HG02870 (cell line): Measurements from ENCODE around the gene IL34.
"Not testable (repeated sequence)": the region's sequence is repeated elsewhere in the genome, so short reads cannot be mapped to it uniquely, and the experiment has no call there.

Experiments
- ATAC-seq: cut with Tn5 transposase; IDR thresholded peaks from one replicate; pipeline ENCODE4 v1.9.1; 2021; ENCODE audit warnings: mild to moderate bottlenecking, moderate library complexity; ENCODE audit not compliant: unreplicated experiment

IL34 gene

GRCh38 chr16:70646260-70647241, at the start of gene IL34:
TSS of gene IL34 (plus strand) at chr16:70646559. CDS start at chr16:70646948, 389 bp downstream.
- no peak for ATAC-seq

GRCh38 chr16:70597135-70597835, 49.1 kb upstream of the IL34 start:
- no peak for ATAC-seq

- no peak for ATAC-seq
Observed at GRCh38 chr16:70598937-70599503, 47.3 kb upstream of the IL34 start.

- no peak for ATAC-seq
Observed at GRCh38 chr16:70600730-70601129, 45.6 kb upstream of the IL34 start.

GRCh38 chr16:70601576-70602575, 44.5 kb upstream of the IL34 start:
- ATAC-seq = no peak

- ATAC-seq = no peak
Observed at GRCh38 chr16:70602831-70603230, 43.5 kb upstream of the IL34 start.

GRCh38 chr16:70604407-70605282, 41.7 kb upstream of the IL34 start:
- no peak for ATAC-seq

- ATAC-seq = no peak
Observed at GRCh38 chr16:70605283-70605657, 41.1 kb upstream of the IL34 start.

GRCh38 chr16:70608521-70608920, 37.8 kb upstream of the IL34 start:
- no peak for ATAC-seq

GRCh38 chr16:70610273-70611223, 35.8 kb upstream of the IL34 start:
- no peak for ATAC-seq

GRCh38 chr16:70611224-70611598, 35.1 kb upstream of the IL34 start:
- no peak for ATAC-seq

GRCh38 chr16:70611785-70612303, 34.5 kb upstream of the IL34 start:
- ATAC-seq = no peak

GRCh38 chr16:70612931-70613330, 33.4 kb upstream of the IL34 start:
- no peak for ATAC-seq

GRCh38 chr16:70614208-70614951, 32.0 kb upstream of the IL34 start:
- ATAC-seq = no peak

GRCh38 chr16:70615945-70616344, 30.4 kb upstream of the IL34 start:
- no peak for ATAC-seq

- ATAC-seq = not testable (repeated sequence)
Observed at GRCh38 chr16:70621864-70622263, 24.5 kb upstream of the IL34 start.

- ATAC-seq = no peak
Observed at GRCh38 chr16:70627696-70628095, 18.7 kb upstream of the IL34 start.
